ENCODE data around the gene MAML2.

MAML2 gene

GRCh38 chr11:96232132-96232531 is 110.9 kb downstream of the MAML2 start:
- DNase-seq = no peak

DNA sequence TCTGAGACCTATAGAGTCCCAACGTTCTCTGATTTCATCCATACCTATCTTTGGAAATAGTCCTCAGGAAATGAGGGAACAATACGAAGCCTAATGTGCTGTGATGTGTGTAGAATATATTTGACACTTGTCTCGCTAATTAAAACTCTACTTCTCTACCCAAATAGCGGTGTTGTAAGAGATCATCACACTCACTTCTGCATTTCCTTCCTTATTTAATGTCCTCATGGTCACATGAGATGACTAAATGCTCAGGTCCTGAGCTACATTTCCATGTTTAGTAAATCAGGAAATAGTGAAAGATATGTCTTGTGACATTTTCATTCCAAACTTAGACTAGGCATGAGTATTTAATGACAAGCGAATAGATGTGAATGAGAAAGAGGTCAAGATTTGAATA is 112.3 kb downstream of the MAML2 start:
- DNase-seq = peak; percentile 93

DNA sequence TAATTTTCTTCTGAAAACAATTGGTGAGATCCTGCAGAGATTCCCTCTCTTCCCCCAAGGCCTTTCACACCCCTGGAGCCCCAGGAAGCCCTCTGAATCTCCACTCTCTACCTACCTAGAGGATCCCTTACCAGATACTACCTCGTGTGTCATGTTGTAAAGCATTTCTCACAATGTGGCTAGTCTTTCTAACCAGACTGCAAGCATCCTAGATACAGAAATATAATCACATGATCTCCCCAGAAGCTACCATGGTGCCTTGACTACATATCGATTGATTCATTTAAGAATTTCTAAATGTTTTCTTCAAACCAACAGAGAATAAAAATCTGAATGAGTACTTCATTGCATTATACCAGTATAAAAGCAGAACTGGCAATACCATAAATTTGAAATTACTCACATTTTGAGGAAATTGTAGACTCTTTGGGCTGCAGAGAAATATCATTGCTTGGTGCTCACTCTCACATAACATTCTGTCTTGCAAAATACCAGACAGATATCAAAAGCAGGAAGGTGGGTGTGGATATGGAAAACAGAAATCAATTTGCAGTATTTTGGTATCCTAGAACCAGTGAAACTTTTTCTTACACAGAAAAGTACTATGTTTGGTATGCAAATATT is 113.5 kb downstream of the MAML2 start:
- DNase-seq = peak; percentile 60

GRCh38 chr11:96228910-96229309 is 114.1 kb downstream of the MAML2 start:
- no peak for DNase-seq

DNA sequence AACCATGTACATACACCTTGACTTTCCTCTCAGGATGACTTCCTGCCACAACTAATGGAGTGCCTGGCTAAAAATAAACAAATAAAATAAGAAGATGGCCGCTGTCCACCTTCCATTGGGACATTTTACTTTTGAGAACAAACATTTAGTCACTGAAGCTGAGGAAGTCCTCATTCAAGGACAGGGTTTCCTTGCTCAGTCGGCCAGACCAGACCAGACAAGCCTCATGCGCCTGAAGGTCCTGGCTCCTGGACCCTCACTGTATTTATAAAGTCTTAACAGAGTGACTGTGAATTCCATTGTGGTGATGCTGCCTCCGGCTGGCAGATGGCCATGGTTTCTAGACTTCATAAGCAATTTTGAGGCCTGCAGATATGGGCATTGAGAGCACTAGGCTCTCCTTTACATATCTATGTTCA is 114.5 kb downstream of the MAML2 start:
- no peak for DNase-seq

- DNase-seq = no peak
Measured at GRCh38 chr11:96227244-96227643, 115.8 kb downstream of the MAML2 start.

- DNase-seq = no peak
Measured at GRCh38 chr11:96223083-96223482, 119.9 kb downstream of the MAML2 start.

- DNase-seq = no peak
Measured at GRCh38 chr11:96222102-96222501, 120.9 kb downstream of the MAML2 start.

DNA sequence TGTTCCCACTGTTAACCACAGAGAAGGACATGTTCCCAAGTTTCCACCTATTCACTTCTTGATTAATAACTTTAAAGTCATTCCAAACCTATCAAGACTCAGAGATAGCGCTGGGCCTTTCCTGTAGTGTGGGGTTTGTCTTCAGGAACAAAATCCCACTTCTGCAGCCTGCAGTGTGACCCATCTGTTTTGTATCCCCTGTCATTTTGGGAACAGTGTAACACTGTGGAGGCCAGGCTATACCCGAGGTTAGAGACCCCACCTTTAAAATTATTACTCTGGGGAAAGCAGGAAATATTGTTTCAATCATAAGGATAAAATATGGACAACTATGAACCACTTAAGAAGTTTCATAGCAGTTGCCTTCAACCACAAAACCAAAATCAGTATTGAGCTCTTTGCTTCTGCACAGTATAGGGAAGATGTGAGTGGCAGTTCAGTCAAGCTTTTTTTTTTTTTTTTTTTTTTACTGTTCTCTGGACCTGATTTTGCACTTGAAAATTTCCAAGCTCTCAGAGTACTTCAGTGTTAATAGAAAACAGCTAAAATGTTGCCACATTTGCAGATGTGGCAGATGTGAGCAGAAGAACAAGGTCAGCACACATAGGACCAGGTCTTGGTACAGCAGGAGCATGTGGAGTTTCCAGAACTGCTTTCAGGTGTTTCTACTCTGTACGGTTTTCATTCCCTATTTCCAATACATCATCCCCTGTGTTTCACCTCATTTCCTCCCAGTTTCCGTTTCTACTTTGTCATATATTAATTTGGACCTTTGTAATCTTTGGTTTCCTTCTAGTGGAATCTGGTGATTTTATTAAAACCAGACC is 121.5 kb downstream of the MAML2 start:
- peak; percentile 8 for DNase-seq

- peak; percentile 53 for DNase-seq
Measured at GRCh38 chr11:96219981-96220623, 122.9 kb downstream of the MAML2 start.

DNA sequence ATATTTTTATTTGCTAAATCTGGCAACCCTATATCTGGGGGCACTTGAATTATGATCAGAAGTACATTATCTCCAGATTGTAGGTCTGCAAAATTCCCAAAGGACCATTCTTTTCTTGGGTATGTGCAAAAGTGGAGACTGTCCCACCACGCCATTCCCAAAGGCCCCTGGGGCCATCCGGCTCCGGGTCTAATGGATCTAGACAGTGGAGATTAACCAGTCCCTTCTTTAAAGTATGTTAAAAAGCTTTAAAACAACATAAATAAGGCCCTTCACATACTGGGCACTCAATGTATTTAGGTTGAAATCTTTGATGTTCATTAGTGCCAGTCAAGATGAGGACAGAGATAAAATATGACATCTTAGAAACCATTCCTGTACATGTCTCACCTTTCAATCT is 124.1 kb downstream of the MAML2 start:
- no peak for DNase-seq

DNA sequence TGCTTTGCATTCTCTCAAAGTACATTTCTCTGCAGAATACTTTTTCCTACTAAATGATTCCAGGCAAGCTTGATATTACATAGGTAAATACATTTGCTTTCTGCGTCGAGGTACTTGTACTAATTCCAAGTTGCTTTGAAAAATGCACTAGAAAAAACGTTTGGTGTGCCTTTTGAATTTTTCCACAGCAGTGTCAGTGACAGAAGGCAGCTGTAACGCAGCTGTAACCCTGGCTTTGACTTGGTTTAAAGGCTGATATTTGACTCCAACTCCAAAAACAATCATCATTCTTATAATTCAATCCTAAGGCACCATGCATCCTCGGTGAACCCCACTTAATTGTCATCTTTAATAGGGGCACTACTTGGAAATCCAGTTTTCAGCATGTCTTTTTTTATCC is 125.0 kb downstream of the MAML2 start:
- DNase-seq = no peak

- DNase-seq = no peak
Measured at GRCh38 chr11:96217206-96217605, 125.8 kb downstream of the MAML2 start.

GRCh38 chr11:96215826-96216225 is 127.2 kb downstream of the MAML2 start:
- no peak for DNase-seq

DNA sequence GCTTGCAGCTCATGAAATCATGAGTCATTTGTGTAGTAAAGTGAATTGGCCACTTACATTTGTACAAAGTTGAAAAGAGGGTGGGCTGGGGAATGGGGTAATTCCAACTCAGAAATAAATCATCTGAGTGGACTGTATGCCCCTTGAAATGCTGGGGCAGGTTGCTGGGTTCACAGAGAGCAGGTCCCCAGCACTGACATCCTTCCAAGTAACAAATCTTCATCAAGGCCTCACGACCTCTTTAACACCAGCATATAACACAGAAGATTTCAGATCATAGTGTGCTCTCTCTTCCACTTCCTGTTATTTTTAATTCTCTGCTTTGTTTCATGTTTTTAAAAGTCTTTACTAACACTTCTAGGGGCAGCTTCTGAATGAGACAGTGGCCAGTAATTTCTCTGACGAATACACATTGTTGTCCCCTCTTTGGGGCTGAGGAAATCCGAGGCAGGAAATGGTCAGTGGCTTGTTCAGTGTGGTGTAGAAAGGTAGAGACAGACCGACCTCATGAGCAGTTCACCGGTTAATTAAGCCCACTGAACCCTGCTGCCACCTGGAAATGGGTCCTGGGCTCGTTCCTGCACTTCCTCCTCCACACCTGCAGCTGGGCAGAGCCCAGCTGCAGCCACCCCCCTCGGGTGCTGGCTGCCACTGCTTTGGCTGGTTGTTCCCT is 127.7 kb downstream of the MAML2 start:
- peak; percentile 25 for DNase-seq

DNA sequence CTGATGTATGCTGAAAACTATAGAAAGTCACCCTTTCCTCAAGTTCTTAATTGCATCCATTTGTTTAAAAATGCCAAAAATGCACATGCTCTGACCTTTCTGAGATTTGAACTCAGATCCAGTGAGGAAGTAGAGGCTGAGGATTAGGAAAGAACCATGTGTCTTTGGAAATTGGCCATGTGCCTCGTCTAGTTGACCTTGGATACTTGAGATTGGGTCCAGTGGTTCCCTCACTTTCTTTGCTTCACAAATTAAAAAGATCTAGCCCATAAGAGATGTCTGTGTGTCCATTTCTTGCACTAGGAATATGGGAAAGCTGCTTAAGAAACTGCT is 128.3 kb downstream of the MAML2 start:
- DNase-seq = no peak

GRCh38 chr11:96213500-96213899 is 129.5 kb downstream of the MAML2 start:
- DNase-seq = no peak

GRCh38 chr11:96211436-96211835 is 131.6 kb downstream of the MAML2 start:
- DNase-seq = no peak

DNA sequence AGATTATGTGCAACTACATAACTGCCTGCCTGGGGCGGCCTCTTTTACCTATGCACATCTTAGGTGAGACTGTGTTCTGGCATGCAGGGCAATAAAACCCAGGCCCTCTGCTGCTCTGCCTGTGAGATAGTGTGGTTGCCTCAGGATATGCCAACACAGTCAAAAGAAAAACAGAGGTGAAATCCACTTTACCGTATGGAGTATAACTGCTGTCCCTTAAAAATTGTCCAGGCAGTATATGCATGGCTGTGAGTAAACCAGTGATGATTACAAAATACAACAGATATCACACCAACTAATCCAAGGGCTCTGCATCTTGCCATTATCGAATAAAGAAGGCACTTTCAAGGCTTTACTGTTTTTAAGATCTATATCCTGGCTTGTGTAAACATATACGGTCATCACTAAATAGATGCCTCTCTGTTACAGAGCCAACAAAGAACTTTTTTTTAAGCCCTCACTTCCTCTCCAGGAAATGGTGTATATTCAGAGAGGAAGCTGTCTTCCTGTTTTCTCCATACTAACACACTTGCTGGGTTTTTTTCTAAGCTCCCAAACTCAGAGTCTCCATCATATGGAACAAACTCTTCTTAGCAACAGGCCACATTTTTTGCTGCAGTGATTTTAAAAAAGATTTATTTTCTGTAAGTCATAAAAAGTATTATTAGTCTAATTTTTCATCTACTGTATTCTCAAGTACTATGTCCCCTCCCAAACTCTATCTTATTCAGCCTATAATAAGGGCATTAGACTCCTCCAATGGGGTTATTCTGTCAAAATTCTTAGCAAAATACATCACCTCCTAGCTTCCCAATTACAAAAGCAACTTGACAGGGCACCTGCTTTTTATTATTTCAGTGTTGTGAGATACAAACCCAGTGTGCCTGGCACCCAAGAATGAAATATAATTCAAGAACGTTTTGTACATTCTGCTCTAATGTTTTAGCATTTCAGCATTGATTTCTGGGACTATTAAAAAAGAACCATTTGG is 135.2 kb downstream of the MAML2 start:
- peak; percentile 65 for DNase-seq

- DNase-seq = no peak
Measured at GRCh38 chr11:96206955-96207354, 136.0 kb downstream of the MAML2 start.

DNA sequence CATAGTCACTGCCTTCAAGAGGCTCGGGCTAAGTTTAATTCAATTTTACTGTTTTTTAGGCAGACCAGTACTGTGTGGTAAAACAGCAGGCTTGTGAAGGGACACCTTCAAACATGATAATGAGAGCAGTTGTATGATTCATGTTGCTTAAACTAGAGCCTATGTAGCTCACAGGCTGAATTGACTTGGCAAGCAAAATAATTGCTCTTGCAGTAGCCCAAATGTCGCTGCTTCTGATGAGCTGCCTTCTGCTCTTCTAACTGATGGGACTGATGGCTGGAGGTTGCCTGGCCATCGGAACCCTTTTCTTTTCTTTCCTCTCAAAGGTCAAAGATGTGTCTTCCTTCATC is 137.6 kb downstream of the MAML2 start:
- no peak for DNase-seq

DNA sequence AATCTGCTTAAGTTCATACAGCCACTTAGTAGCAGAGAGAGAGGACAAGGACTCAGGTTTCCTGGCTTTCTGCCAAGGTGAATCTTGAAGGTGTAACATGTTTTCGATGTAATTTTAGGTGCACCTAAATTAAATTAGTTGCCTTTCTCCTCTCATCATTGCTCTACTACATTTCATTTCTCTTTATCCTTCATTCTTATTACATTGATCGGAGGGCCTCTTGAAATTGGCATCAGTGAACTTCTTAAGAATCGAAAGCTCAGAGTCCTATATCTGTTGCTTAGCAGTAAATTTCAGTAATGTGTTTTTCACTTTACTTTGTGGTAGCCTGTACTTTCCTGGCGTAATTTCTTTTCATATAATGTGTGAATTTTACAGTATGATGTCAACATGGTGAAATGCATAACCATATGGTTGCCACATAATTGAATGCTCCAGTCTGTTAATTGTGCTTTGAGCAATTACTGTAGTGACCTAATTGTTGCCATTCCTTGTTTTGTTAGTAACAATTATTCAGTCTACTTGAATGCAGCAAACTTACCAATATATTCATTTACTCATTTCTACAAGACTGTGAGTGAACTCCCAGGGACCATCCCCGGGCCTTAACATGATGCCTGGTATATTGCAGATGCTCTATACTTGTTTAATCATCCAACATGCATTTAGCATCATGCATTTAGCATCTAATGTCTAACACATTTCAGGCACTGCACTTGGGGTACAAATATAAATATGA is 138.1 kb downstream of the MAML2 start:
- no peak for DNase-seq

Data from MV-4-11 (cell line).